Thyroid gland (tissue), 4 donors: Measurements from ENCODE around the gene SH3RF3. TPM values are rescaled to one million over a fixed set of nuclear protein-coding genes. Genes with fewer than 3 reads are reported as not detected.

Source experiments
- DNase-seq, 2 donors: peaks; one replicate each; pipeline ENCODE4 v3.0.0-alpha.2; 2019
- H3K27ac ChIP-seq, 3 donors: fragments of 200-600 bp; sonication (generic); 1 replicate in 2 of 3; 2 replicates in 1 of 3; pipeline ENCODE4 v1.5.1; 2016 to 2019; ENCODE audit warnings: mild to moderate bottlenecking in 1 of 3, moderate library complexity in 1 of 3
- H3K27me3 ChIP-seq: fragments of 200-600 bp; sonication (generic); one replicate; pipeline ENCODE4 v1.5.1; 2019
- H3K36me3 ChIP-seq, 2 donors: fragments of 200-600 bp; sonication (generic); one replicate each; pipeline ENCODE4 v1.5.1; 2016 to 2019
- H3K4me1 ChIP-seq, 2 donors: fragments of 200-600 bp; sonication (generic); one replicate each; pipeline ENCODE4 v1.5.1; 2017 to 2019
- H3K4me3 ChIP-seq, 3 donors: fragments of 200-600 bp; sonication (generic); replicated peaks in 1 of 3; 1 replicate in 2 of 3; 2 replicates in 1 of 3; pipeline ENCODE4 v1.5.1; 2016; ENCODE audit warnings: mild to moderate bottlenecking in 1 of 3
- H3K9me3 ChIP-seq: fragments of 200-600 bp; sonication (generic); one replicate; pipeline ENCODE4 v1.5.1; 2017
- POLR2A ChIP-seq, 2 donors: fragments of 450-650 bp; IDR thresholded peaks; one replicate each; pipeline ENCODE4 v1.6.1; 2017; ENCODE audit warnings: antibody characterized with exemption in 2 of 2, mild to moderate bottlenecking in 2 of 2, moderate library complexity in 1 of 2
- WGBS, 2 donors: methylation state at CpG; one replicate each; pipeline ENCODE4 v1.1.5; 2017; 5-methylcytosine and 5-hydroxymethylcytosine counted together
- intact Hi-C: fragments of 100-400 bp; cut with DNase I; formaldehyde crosslinking; loops from one replicate; pipeline ENCODE4 v1.15.1; 2023
- total RNA-seq, 4 donors: library from RNA; depleted of rRNA; stranded (reverse); fragments of >200 nt; gene quantifications; one replicate each; pipeline ENCODE4 v1.2.3, GENCODE V29; 2016
- TF ChIP-seq, protein P1 (sequence below), 6 experiments: fragments of 200-600 bp in 3 of 6; fragments of 450-650 bp in 3 of 6; sonication (generic) in 3 of 6; IDR thresholded peaks; one replicate each; pipeline ENCODE4 v1.5.1; 2016 to 2019; ENCODE audit warnings: antibody characterized with exemption in 6 of 6, mild to moderate bottlenecking in 2 of 6, inconsistent platforms in 1 of 6, moderate library complexity in 1 of 6

Gene SH3RF3
- total RNA-seq, 4 donors from 2014 or later: 2.1 to 7.4 (median 2.8) TPM

DNA sequence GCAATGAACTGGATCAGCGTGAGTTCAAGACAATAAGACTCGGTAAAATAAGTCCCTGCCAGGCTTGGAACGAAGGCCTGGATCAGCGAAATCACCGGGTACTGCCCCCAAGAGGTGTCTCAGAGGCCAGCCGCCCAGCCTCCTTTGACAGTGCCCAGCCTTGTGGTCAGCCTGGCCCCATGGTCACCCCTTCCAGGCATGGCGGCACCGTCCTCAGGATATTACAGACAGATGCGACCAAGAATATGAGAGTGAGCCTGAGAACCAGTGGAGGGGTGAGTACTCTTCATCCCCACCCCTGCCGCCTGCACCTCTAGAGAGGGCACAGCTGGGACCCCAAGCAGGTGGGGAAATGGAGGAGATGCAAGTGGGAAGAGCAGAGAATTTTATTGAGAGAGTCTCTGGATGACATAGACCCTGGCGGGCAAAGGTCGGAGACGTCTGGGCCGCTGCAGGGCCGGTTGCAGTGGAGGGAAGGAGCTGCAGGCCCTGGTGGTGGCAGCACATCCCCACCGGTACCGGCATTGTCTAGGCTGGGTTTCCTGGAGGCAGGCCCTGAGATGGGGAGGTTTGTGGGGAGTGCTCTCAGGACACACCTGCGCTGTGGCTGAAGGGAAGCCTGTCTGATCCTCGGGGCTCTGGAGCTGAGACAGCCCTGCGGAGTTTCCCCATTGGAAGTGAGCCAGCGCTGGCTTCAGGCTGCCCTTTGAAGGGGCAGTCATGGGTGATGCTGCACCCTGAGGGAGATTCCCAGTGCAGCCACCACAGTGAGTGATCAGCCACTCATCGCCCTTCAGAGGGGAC is 294.8 kb downstream of the SH3RF3 start:
- Histone ChIP-seq H3K36me3 (no peaks in the 10 kb centered on the region), H3K9me3 (no peaks in the 10 kb centered on the region), H3K27me3 (no peaks in the 10 kb centered on the region), H3K27ac (no peak overlapping the region), H3K4me3 (no peak overlapping the region), H3K4me1 (peaks cover 11 to 36% of the 10 kb centered on the region in 2 donors)
- TF ChIP-seq, protein P1, sequence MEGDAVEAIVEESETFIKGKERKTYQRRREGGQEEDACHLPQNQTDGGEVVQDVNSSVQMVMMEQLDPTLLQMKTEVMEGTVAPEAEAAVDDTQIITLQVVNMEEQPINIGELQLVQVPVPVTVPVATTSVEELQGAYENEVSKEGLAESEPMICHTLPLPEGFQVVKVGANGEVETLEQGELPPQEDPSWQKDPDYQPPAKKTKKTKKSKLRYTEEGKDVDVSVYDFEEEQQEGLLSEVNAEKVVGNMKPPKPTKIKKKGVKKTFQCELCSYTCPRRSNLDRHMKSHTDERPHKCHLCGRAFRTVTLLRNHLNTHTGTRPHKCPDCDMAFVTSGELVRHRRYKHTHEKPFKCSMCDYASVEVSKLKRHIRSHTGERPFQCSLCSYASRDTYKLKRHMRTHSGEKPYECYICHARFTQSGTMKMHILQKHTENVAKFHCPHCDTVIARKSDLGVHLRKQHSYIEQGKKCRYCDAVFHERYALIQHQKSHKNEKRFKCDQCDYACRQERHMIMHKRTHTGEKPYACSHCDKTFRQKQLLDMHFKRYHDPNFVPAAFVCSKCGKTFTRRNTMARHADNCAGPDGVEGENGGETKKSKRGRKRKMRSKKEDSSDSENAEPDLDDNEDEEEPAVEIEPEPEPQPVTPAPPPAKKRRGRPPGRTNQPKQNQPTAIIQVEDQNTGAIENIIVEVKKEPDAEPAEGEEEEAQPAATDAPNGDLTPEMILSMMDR (IDR thresholded peaks at IDR 0.05): peak in 1 of 6 experiments; percentile 17
- TF ChIP-seq POLR2A (IDR thresholded peaks at IDR 0.05): no peak
- peak; percentile 57 to 72 for DNase-seq
- WGBS, 2 donors: 82 to 90% methylated on average over 16 to 18 of the region's 22 CpGs
- intact Hi-C loops: no loop called here

DNA sequence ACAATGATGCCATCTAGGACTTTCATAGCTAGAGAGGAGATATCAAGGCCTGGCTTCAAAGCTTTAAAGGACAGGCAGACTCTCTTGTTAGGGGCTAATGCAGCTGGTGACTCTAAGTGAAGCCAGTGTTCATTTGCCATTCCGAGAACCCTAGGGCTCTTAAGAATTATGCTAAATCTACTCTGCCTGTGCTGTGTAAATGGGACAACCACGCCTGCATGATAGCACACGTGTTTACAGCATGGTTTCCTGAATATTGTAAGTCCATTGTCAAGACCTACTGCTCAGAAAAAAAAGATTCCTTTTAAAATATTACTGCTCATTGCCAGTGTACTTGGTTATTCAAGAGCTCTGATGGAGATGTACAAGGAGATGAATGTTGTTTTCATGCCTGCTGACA is 296.4 kb downstream of the SH3RF3 start:
- Histone ChIP-seq H3K27ac (no peak overlapping the region), H3K9me3 (no peaks in the 10 kb centered on the region), H3K4me3 (no peak overlapping the region), H3K4me1 (peaks cover 4 to 27% of the 10 kb centered on the region in 2 donors), H3K27me3 (no peaks in the 10 kb centered on the region), H3K36me3 (no peaks in the 10 kb centered on the region)
- intact Hi-C loops: no loop called here
- WGBS, 2 donors: 90 to 95% methylated on average over 3 of the region's 3 CpGs
- no peak for DNase-seq
- no peak for TF ChIP-seq POLR2A (IDR thresholded peaks at IDR 0.05)
- TF ChIP-seq, protein P1 (IDR thresholded peaks at IDR 0.05): no peak

DNA sequence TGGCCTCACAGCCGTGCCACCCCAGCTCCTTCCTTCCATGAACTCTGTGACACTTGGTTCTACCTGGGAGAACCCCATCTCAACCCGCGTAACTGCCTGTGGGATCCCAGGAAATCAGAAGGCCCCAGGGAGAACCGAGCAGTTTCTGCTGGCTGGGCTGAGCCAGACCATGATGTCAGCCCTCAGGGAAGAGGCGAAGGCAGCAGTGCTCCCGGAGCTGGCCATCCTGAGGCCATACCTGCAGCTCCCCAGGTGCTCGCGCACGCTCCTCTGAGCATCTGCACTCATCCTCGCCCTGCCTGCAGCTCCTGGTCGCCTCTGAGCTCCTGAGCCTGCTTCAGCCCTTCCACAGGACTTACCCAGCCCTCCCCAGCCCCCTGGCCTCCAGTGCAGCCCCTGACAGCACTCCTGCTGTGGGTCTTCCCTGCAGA is 298.7 kb downstream of the SH3RF3 start:
- WGBS, 2 donors: 92 to 94% methylated on average over 8 to 9 of the region's 11 CpGs
- Histone ChIP-seq H3K4me3 (no peak overlapping the region), H3K27ac (no peak overlapping the region), H3K4me1 (peaks cover 0 to 4% of the 10 kb centered on the region in 2 donors), H3K27me3 (no peaks in the 10 kb centered on the region), H3K9me3 (no peaks in the 10 kb centered on the region), H3K36me3 (no peaks in the 10 kb centered on the region)
- intact Hi-C loops: no loop called here
- no peak for TF ChIP-seq POLR2A (IDR thresholded peaks at IDR 0.05)
- TF ChIP-seq, protein P1 (IDR thresholded peaks at IDR 0.05): no peak
- DNase-seq: no peak

DNA sequence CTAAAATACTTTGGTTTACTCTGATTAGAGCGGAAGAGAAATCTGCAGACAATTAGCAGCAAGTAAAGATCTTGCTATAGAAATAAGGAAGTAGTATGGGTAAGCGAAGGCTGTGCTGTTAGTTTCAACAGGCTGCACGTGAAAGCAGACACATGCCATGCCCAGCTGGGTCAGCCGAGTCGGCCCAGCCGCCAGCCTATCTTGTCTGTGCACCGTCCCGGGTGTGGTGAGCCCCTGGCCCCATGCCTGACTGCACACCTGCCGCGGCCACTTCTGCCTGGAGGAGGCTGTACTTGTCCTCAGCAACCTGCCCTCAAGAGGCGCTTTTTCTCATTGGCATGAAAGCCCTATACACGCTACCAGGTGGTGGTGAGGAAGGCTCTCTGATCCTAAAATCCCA is 299.3 kb downstream of the SH3RF3 start:
- Histone ChIP-seq H3K4me3 (no peak overlapping the region), H3K27me3 (no peaks in the 10 kb centered on the region), H3K4me1 (no peaks in the 10 kb centered on the region), H3K9me3 (no peaks in the 10 kb centered on the region), H3K36me3 (no peaks in the 10 kb centered on the region), H3K27ac (no peak overlapping the region)
- intact Hi-C loops: no loop called here
- WGBS, 2 donors: 82 to 91% methylated on average over 12 of the region's 12 CpGs
- no peak for DNase-seq
- TF ChIP-seq, protein P1 (IDR thresholded peaks at IDR 0.05): no peak
- TF ChIP-seq POLR2A (IDR thresholded peaks at IDR 0.05): no peak

DNA sequence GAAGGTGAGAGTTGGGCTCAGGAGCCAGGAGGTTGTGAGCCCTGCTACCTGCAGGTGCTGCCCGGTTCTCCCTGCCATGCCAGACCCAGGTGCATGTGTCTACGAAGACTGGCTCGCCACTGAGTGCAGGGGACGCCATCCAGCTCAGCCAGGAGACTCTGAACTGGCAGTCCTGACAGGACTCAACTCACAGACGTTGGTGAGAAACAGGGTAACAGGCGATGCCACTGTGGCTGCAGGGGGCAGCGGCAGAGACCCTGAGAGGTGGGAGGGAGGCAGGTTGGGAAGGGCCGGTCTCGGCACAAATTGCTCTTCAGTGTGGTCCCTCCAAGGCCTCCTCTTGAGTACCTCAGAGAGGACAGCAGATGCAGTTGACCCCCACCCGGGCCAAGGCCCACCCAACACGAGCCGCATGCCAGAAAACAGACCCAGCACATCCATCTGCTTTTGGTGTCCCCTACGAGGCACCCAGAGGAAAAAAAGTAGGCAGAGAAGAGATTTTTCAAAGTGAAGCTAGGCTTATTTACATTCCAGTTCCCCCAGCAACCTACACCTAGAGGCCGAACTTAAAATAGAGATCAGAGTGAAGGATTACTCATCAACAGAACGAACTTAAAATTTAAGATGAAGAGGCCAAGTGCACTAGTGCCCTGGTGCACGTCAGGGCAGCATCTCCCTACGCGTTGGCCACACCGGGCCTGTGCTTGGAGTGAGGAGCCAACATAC is 300.0 kb downstream of the SH3RF3 start:
- H3K4me3 ChIP-seq: no peak overlapping the region
- H3K27ac ChIP-seq: no peak overlapping the region
- intact Hi-C loops: no loop called here
- no peak for DNase-seq
- no peaks in the 10 kb centered on the region for H3K36me3 ChIP-seq
- no peak for TF ChIP-seq POLR2A (IDR thresholded peaks at IDR 0.05)
- TF ChIP-seq, protein P1 (IDR thresholded peaks at IDR 0.05): no peak
- H3K9me3 ChIP-seq: no peaks in the 10 kb centered on the region
- H3K4me1 ChIP-seq: no peaks in the 10 kb centered on the region
- no peaks in the 10 kb centered on the region for H3K27me3 ChIP-seq
- 93 to 94% methylated on average over 17 to 19 of the region's 19 CpGs for WGBS, 2 donors
